Mesendoderm (in vitro differentiated cells): ENCODE data around the gene OTOGL.

Experiments
- DNase-seq: peaks from one replicate; pipeline ENCODE4 v3.0.0; 2013
- H2AK5ac ChIP-seq: 2 replicates; pipeline ENCODE4 v1.6.1; 2013; ENCODE audit warnings: low read length, inconsistent platforms
- H2BK120ac ChIP-seq: 2 replicates; pipeline ENCODE4 v1.6.1; 2013; ENCODE audit warnings: low read depth, mild to moderate bottlenecking, low read length, moderate library complexity, mixed read lengths
- H2BK15ac ChIP-seq: replicated peaks from 2 replicates; pipeline ENCODE4 v1.6.1; 2013; ENCODE audit warnings: low read depth, mild to moderate bottlenecking, moderate library complexity
- H2BK5ac ChIP-seq: 2 replicates; pipeline ENCODE4 v1.6.1; 2013; ENCODE audit warnings: low read length, inconsistent platforms
- H3K18ac ChIP-seq: 2 replicates; pipeline ENCODE4 v1.6.1; 2013; ENCODE audit warnings: mild to moderate bottlenecking, low read length, mixed read lengths
- H3K23ac ChIP-seq: one replicate; pipeline ENCODE4 v1.6.1; 2013; ENCODE audit warnings: low read length
- H3K27ac ChIP-seq: 2 replicates; pipeline ENCODE4 v1.5.1; 2013; ENCODE audit warnings: low read depth, mild to moderate bottlenecking, inconsistent platforms, low read length, moderate library complexity
- H3K27me3 ChIP-seq: 2 replicates; pipeline ENCODE4 v1.6.1; 2013; ENCODE audit warnings: low read length, control low read depth, mild to moderate bottlenecking, inconsistent platforms; ENCODE audit not compliant: insufficient read depth, poor library complexity
- H3K36me3 ChIP-seq: 2 replicates; pipeline ENCODE4 v1.6.1; 2013; ENCODE audit warnings: low read length, inconsistent platforms; ENCODE audit not compliant: control insufficient read depth, insufficient read depth
- H3K4ac ChIP-seq: one replicate; pipeline ENCODE4 v1.6.1; 2013; ENCODE audit warnings: low read depth, mild to moderate bottlenecking, low read length, moderate library complexity
- H3K4me1 ChIP-seq: 2 replicates; pipeline ENCODE4 v1.6.1; 2013; ENCODE audit warnings: low read depth, low read length, inconsistent platforms; ENCODE audit not compliant: control insufficient read depth
- H3K4me2 ChIP-seq: 2 replicates; pipeline ENCODE4 v1.6.1; 2013; ENCODE audit warnings: low read length
- H3K4me3 ChIP-seq: 2 replicates; pipeline ENCODE4 v1.5.1; 2013; ENCODE audit warnings: mild to moderate bottlenecking, low read length
- H3K56ac ChIP-seq: one replicate; pipeline ENCODE4 v1.6.1; 2013; ENCODE audit warnings: low read length
- H3K79me1 ChIP-seq: 2 replicates; pipeline ENCODE4 v1.6.1; 2013; ENCODE audit warnings: low read length, inconsistent platforms
- H3K79me2 ChIP-seq: 2 replicates; pipeline ENCODE4 v1.6.1; 2013; ENCODE audit warnings: mild to moderate bottlenecking, low read length; ENCODE audit not compliant: control insufficient read depth, insufficient read depth
- H3K9ac ChIP-seq: 2 replicates; pipeline ENCODE4 v1.6.1; 2013; ENCODE audit warnings: low read length, inconsistent platforms
- H4K5ac ChIP-seq: one replicate; pipeline ENCODE4 v1.6.1; 2013; ENCODE audit warnings: low read length
- H4K8ac ChIP-seq: one replicate; pipeline ENCODE4 v1.6.1; 2013; ENCODE audit warnings: low read depth, mild to moderate bottlenecking, control low read depth, low read length, moderate library complexity
- WGBS: extraction: QIAGEN DNeasy Blood & Tissue Kit; methylation state at CpG from one replicate; pipeline ENCODE4 v1.1.7; 2013; ENCODE audit warnings: low lambda C conversion rate, missing lambda C conversion rate; ENCODE audit not compliant: insufficient coverage; ENCODE audit errors: extremely low coverage; 5-methylcytosine and 5-hydroxymethylcytosine counted together

OTOGL gene

GRCh38 chr12:80364056-80364455 lies 264.7 kb downstream of the OTOGL start:
- Histone ChIP-seq H3K4me1 (no peaks in the 10 kb centered on the region), H2BK15ac (no peak overlapping the region), H3K4ac (no peak overlapping the region), H2AK5ac (no peak overlapping the region), H3K4me2 (no peak overlapping the region), H3K79me1 (no peaks in the 10 kb centered on the region), H3K9ac (no peak overlapping the region), H3K4me3 (no peak overlapping the region), H3K56ac (no peak overlapping the region), H3K18ac (no peak overlapping the region), H3K79me2 (no peaks in the 10 kb centered on the region), H3K23ac (no peak overlapping the region), H2BK120ac (no peak overlapping the region), H3K27me3 (no peaks in the 10 kb centered on the region), H3K27ac (no peak overlapping the region), H4K8ac (no peak overlapping the region), H3K36me3 (no peaks in the 10 kb centered on the region), H4K5ac (no peak overlapping the region), H2BK5ac (no peak overlapping the region)
- no peak for DNase-seq
- WGBS = no CpG with 5 or more reads among the region's 3 CpGs

DNA sequence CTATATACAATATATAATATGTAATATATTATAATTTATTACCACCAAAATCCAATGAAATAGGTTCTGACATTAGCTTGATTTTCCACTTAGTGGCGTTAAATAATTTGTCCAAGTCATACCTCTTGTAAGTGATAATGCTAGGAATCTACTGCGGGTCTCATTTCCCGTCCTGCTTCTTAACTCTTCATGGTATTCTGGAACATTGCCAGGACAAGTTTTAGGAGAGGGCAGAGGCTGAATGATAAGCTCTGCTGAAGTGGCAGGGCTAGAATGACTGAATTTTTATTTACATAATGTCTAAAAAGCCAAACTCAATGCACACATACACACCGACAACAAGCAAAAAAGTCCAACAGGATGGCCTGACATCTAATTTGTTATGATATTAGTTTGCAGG lies 274.3 kb downstream of the OTOGL start:
- Histone ChIP-seq H3K4me1 (no peaks in the 10 kb centered on the region), H3K36me3 (no peaks in the 10 kb centered on the region), H2BK120ac (no peak overlapping the region), H3K9ac (no peak overlapping the region), H3K23ac (no peak overlapping the region), H3K4ac (no peak overlapping the region), H3K79me1 (no peaks in the 10 kb centered on the region), H3K4me2 (no peak overlapping the region), H3K56ac (no peak overlapping the region), H3K27ac (no peak overlapping the region), H4K5ac (no peak overlapping the region), H2AK5ac (no peak overlapping the region), H3K27me3 (no peaks in the 10 kb centered on the region), H2BK15ac (no peak overlapping the region), H3K18ac (no peak overlapping the region), H3K4me3 (no peak overlapping the region), H2BK5ac (no peak overlapping the region), H3K79me2 (no peaks in the 10 kb centered on the region), H4K8ac (no peak overlapping the region)
- no peak for DNase-seq
- no CpG with 5 or more reads among the region's 4 CpGs for WGBS

GRCh38 chr12:80374615-80375014 lies 275.3 kb downstream of the OTOGL start:
- no peak overlapping the region for H2BK5ac ChIP-seq
- H4K8ac ChIP-seq = no peak overlapping the region
- no peaks in the 10 kb centered on the region for H3K36me3 ChIP-seq
- H3K9ac ChIP-seq = no peak overlapping the region
- H3K4me2 ChIP-seq = no peak overlapping the region
- H4K5ac ChIP-seq = no peak overlapping the region
- H3K79me2 ChIP-seq = no peaks in the 10 kb centered on the region
- no peak overlapping the region for H2BK15ac ChIP-seq
- H3K4me1 ChIP-seq = no peaks in the 10 kb centered on the region
- H3K79me1 ChIP-seq = no peaks in the 10 kb centered on the region
- H3K27ac ChIP-seq = no peak overlapping the region
- H3K56ac ChIP-seq = no peak overlapping the region
- H3K27me3 ChIP-seq = no peaks in the 10 kb centered on the region
- H3K23ac ChIP-seq = no peak overlapping the region
- no peak overlapping the region for H2BK120ac ChIP-seq
- H2AK5ac ChIP-seq = no peak overlapping the region
- H3K4me3 ChIP-seq = no peak overlapping the region
- no peak overlapping the region for H3K18ac ChIP-seq
- no peak for DNase-seq
- H3K4ac ChIP-seq = no peak overlapping the region

DNA sequence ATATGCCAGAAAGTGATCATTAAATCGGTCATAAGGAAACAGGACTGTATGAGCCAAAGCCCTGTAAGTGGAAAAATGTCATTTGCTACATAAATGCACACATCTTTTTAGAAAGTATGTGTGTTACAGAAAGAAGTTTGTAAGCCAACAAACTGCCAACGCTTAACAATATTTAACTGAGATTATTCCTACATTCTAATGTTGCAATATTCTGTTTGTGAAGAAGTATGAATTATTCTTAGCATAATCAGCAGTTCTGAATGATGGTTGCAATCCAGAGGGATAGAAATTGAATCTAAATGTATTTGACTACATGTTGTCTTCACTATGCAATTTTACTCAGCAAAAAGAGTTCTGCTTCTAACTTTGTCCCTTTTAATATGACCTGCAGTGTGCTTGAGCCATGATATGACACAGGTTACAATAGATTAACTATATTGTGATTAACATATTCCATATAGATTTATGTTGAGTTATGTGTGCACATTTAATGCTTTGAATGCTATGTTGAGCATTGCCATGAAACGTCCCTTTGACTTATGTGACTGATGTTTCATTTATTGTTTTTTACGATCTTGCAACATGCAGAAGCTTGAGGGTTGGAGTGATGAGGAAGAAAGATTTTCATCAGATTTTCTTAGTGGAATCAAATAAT lies 277.9 kb downstream of the OTOGL start:
- Histone ChIP-seq H3K79me2 (no peaks in the 10 kb centered on the region), H2BK5ac (no peak overlapping the region), H3K4me3 (no peak overlapping the region), H2AK5ac (no peak overlapping the region), H3K9ac (no peak overlapping the region), H4K5ac (no peak overlapping the region), H3K27me3 (no peaks in the 10 kb centered on the region), H3K36me3 (no peaks in the 10 kb centered on the region), H3K4me1 (no peaks in the 10 kb centered on the region), H3K79me1 (no peaks in the 10 kb centered on the region), H3K4ac (no peak overlapping the region), H3K23ac (no peak overlapping the region), H2BK120ac (no peak overlapping the region), H3K4me2 (no peak overlapping the region), H3K27ac (no peak overlapping the region), H3K18ac (no peak overlapping the region), H2BK15ac (no peak overlapping the region), H3K56ac (no peak overlapping the region), H4K8ac (no peak overlapping the region)
- WGBS = no CpG with 5 or more reads among the region's 4 CpGs
- DNase-seq = no peak

- no peaks in the 10 kb centered on the region for H3K36me3 ChIP-seq
- no peak overlapping the region for H2AK5ac ChIP-seq
- H3K4me3 ChIP-seq = no peak overlapping the region
- no peaks in the 10 kb centered on the region for H3K27me3 ChIP-seq
- H4K8ac ChIP-seq = no peak overlapping the region
- H2BK120ac ChIP-seq = no peak overlapping the region
- no peaks in the 10 kb centered on the region for H3K4me1 ChIP-seq
- H3K79me1 ChIP-seq = no peaks in the 10 kb centered on the region
- no peak overlapping the region for H3K9ac ChIP-seq
- H2BK15ac ChIP-seq = no peak overlapping the region
- H4K5ac ChIP-seq = no peak overlapping the region
- no peak overlapping the region for H3K18ac ChIP-seq
- DNase-seq = no peak
- H3K23ac ChIP-seq = no peak overlapping the region
- H3K79me2 ChIP-seq = no peaks in the 10 kb centered on the region
- no peak overlapping the region for H3K27ac ChIP-seq
- H2BK5ac ChIP-seq = no peak overlapping the region
- H3K56ac ChIP-seq = no peak overlapping the region
- no peak overlapping the region for H3K4me2 ChIP-seq
- no peak overlapping the region for H3K4ac ChIP-seq
Measured at GRCh38 chr12:80381121-80381520, 281.8 kb downstream of the OTOGL start.

- H3K79me1 ChIP-seq = no peaks in the 10 kb centered on the region
- no peaks in the 10 kb centered on the region for H3K27me3 ChIP-seq
- H3K56ac ChIP-seq = no peak overlapping the region
- H4K8ac ChIP-seq = no peak overlapping the region
- no peak overlapping the region for H2AK5ac ChIP-seq
- no peak for DNase-seq
- H4K5ac ChIP-seq = no peak overlapping the region
- H2BK15ac ChIP-seq = no peak overlapping the region
- no peak overlapping the region for H3K9ac ChIP-seq
- no peak overlapping the region for H2BK5ac ChIP-seq
- H3K36me3 ChIP-seq = no peaks in the 10 kb centered on the region
- H3K79me2 ChIP-seq = no peaks in the 10 kb centered on the region
- H2BK120ac ChIP-seq = no peak overlapping the region
- H3K4me3 ChIP-seq = no peak overlapping the region
- H3K23ac ChIP-seq = no peak overlapping the region
- no CpG with 5 or more reads among the region's 8 CpGs for WGBS
- no peaks in the 10 kb centered on the region for H3K4me1 ChIP-seq
- no peak overlapping the region for H3K4ac ChIP-seq
- H3K18ac ChIP-seq = no peak overlapping the region
- H3K4me2 ChIP-seq = no peak overlapping the region
- H3K27ac ChIP-seq = no peak overlapping the region
Measured at GRCh38 chr12:80382254-80382653, 282.9 kb downstream of the OTOGL start.
